OCI-LY7 (cell line): Measurements from ENCODE around the gene BBLN. TPM values are rescaled to one million over a fixed set of nuclear protein-coding genes. Genes with fewer than 3 reads are reported as not detected.

ENCODE experiments used
- BruUV-seq: library from RNA; stranded (reverse); fragments of 400-500 nt; replicated peaks from 2 replicates; lab custom pipeline; 2021; lab: Mats Ljungman, UMichigan
- CTCF ChIA-PET: fragments of 300-600 bp; sonication (Branson Sonifier 250); formaldehyde crosslinking; loops from one replicate; lab custom pipeline; 2022; ENCODE audit warnings: antibody characterized with exemption; ENCODE audit not compliant: unreplicated experiment; lab: Charles Lee
- POLR2A ChIA-PET: fragments of 300-600 bp; sonication (Branson Sonifier 250); formaldehyde crosslinking; loops from one replicate; lab custom pipeline; 2022; ENCODE audit warnings: antibody characterized with exemption; lab: Charles Lee
- DNase-seq: peaks from one replicate; pipeline ENCODE4 v3.0.0-alpha.2; 2015; ENCODE audit warnings: low spot score
- H2AFZ ChIP-seq: fragments of 200-600 bp; sonication (generic), shearing (Covaris generic); 2 replicates; pipeline ENCODE4 v1.6.1; 2014; ENCODE audit warnings: mild to moderate bottlenecking, antibody characterized with exemption, low read length, moderate library complexity
- H3K27ac ChIP-seq: fragments of 200-600 bp; sonication (generic); 2 replicates; pipeline ENCODE4 v1.5.1; 2014; ENCODE audit warnings: mixed run types, low read depth, mild to moderate bottlenecking, moderate library complexity, low read length, inconsistent platforms; ENCODE audit not compliant: poor library complexity, severe bottlenecking
- H3K36me3 ChIP-seq: fragments of 200-600 bp; sonication (generic); 2 replicates; pipeline ENCODE4 v1.6.1; 2014; ENCODE audit warnings: mild to moderate bottlenecking, antibody characterized with exemption, low read length, moderate library complexity, mixed read lengths; ENCODE audit not compliant: insufficient read depth
- H3K4me1 ChIP-seq: fragments of 200-600 bp; sonication (generic); 2 replicates; pipeline ENCODE4 v1.5.1; 2014; ENCODE audit warnings: mild to moderate bottlenecking, low read length; ENCODE audit not compliant: insufficient read depth, poor library complexity, severe bottlenecking
- H3K4me2 ChIP-seq: fragments of 200-600 bp; sonication (generic); 2 replicates; pipeline ENCODE4 v1.6.1; 2014; ENCODE audit warnings: mild to moderate bottlenecking, low read length
- H3K4me3 ChIP-seq: fragments of 200-600 bp; sonication (generic); 2 replicates; pipeline ENCODE4 v1.5.1; 2014; ENCODE audit warnings: mild to moderate bottlenecking, low read depth, low read length; ENCODE audit not compliant: poor library complexity, severe bottlenecking
- H3K79me2 ChIP-seq: fragments of 200-600 bp; sonication (generic); 2 replicates; pipeline ENCODE4 v1.6.1; 2016; ENCODE audit warnings: low read depth, mild to moderate bottlenecking, low read length, moderate library complexity, mixed read lengths; ENCODE audit not compliant: insufficient read depth
- H3K9me2 ChIP-seq: fragments of 200-600 bp; sonication (generic); 2 replicates; pipeline ENCODE4 v1.6.1; 2016; ENCODE audit warnings: mild to moderate bottlenecking, low read length, mixed read lengths; ENCODE audit not compliant: insufficient read depth
- H3K9me3 ChIP-seq: fragments of 200-600 bp; sonication (generic); 2 replicates; pipeline ENCODE4 v1.6.1; 2014; ENCODE audit warnings: mild to moderate bottlenecking, mixed run types, low read length, mixed read lengths
- H4K20me1 ChIP-seq: fragments of 200-600 bp; sonication (generic); 2 replicates; pipeline ENCODE4 v1.6.1; 2014; ENCODE audit warnings: mild to moderate bottlenecking, antibody characterized with exemption, low read length, moderate library complexity, mixed read lengths; ENCODE audit not compliant: insufficient read depth
- EZH2phosphoT487 ChIP-seq: fragments of 200-600 bp; sonication (generic); IDR thresholded peaks from 2 replicates; pipeline ENCODE4 v1.6.1; 2018; ENCODE audit warnings: low read depth, borderline replicate concordance, mild to moderate bottlenecking, mixed run types, antibody characterized with exemption, low read length, moderate library complexity, mixed read lengths
- intact Hi-C: fragments of 100-400 bp; cut with micrococcal nuclease; formaldehyde crosslinking; loops from one replicate; pipeline ENCODE4 v1.10.0; 2022; ENCODE audit not compliant: unreplicated experiment
- total RNA-seq, 2 experiments: library from RNA; depleted of rRNA in 1 of 2; stranded (reverse); fragments of >200 nt in 1 of 2; shearing (Covaris generic) in 1 of 2; gene quantifications; 2 replicates each; pipeline ENCODE4 v1.2.3, GENCODE V29; 2014 to 2022
- TF ChIP-seq, protein P1 (sequence below): fragments of 200-600 bp; sonication (generic); conservative IDR thresholded peaks from 2 replicates; pipeline ENCODE4 v1.5.1; 2014; ENCODE audit warnings: mild to moderate bottlenecking, antibody characterized with exemption, low read length, moderate library complexity, mixed read lengths

BBLN gene
- total RNA-seq, 2 experiments from 2014 or later, result 66.9 to 104 TPM

DNA sequence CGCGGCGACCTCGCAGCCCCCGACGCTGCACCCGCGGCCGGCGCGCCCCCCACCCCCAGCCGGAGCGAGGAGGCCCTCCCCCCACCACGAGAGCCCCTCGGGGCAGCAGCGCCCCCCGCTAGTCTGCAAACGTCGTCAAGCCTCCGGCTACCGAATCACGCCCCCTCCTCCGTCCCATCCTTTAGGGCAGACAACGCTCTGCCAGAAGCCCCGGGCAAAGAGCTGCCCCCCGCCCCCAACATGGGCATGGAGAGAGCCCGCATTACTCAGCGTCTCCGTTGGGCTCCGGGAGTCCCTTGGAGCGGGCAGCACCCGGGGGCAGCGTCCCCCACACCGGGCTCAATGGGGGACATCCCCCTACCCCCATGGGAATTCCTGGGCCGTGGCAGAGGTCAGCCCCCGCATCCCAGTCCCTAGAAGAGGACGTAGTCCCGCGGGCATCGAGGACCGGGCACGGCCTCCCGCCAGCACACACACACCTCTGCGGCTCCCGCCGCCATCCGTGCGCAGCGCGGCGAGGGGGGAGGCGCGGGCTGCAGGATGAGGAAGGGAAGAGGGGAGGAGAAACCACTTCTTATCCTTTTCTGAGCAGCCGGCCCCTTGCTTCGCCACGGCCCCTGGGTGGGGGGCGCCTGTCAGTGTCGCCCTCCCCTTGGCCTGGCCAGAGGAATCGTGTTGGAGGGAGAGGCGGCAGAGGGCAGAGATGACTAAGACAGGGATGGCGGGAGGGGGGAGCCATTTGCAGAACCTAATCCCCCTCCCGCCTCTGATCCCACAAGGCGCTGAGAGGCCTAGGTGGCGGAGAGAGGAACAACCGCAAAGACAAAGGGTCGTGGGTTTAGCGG lies 43.9 kb downstream of the BBLN start:
- Histone ChIP-seq H3K9me2 (no peaks in the 10 kb centered on the region), H2AFZ (peak overlapping the region; percentile 28; the same call in 1 of the 2 replicates), H4K20me1 (no peaks in the 10 kb centered on the region), H3K4me1 (peaks cover 14% of the 10 kb centered on the region), H3K4me3 (peak overlapping the region; percentile 64), H3K27ac (no peak overlapping the region), H3K9me3 (no peaks in the 10 kb centered on the region), H3K79me2 (no peaks in the 10 kb centered on the region), H3K4me2 (peak overlapping the region; percentile 82), H3K36me3 (no peaks in the 10 kb centered on the region)
- TF ChIP-seq, protein P1, sequence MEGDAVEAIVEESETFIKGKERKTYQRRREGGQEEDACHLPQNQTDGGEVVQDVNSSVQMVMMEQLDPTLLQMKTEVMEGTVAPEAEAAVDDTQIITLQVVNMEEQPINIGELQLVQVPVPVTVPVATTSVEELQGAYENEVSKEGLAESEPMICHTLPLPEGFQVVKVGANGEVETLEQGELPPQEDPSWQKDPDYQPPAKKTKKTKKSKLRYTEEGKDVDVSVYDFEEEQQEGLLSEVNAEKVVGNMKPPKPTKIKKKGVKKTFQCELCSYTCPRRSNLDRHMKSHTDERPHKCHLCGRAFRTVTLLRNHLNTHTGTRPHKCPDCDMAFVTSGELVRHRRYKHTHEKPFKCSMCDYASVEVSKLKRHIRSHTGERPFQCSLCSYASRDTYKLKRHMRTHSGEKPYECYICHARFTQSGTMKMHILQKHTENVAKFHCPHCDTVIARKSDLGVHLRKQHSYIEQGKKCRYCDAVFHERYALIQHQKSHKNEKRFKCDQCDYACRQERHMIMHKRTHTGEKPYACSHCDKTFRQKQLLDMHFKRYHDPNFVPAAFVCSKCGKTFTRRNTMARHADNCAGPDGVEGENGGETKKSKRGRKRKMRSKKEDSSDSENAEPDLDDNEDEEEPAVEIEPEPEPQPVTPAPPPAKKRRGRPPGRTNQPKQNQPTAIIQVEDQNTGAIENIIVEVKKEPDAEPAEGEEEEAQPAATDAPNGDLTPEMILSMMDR, result no peak
- TF ChIP-seq EZH2phosphoT487, result 0 out of 2 replicates have a peak, but pooled peaks have one; percentile 62
- ChIA-PET POLR2A (no interaction called here), CTCF (no interaction called here)
- BruUV-seq, result no TSS peak
- intact Hi-C loops, result loop anchor here (5.0 kb wide), 1 partner anchor 138 kb away; the partner anchor contains the start of gene SLC27A4
- no peak for DNase-seq

DNA sequence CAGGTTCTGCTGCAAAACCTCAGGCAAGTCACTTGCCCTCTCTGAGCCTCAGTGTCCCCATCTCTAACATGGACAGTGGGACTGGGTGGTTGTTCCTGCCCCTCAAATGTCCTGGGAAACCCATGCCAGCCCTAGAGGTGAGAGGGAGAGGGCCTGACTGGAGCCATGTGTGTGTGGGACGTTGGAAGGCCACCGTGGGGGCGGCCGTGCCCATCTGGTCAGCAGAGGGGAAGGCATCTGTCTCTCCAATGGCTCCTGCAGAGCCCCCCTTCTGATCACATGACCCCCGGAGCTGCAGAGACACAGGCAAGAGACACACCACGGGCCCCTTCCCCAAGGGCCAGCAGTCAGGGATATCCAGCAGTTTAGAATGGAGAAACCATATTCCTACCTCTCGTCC lies 44.8 kb downstream of the BBLN start:
- TF ChIP-seq EZH2phosphoT487, result no peak
- TF ChIP-seq, protein P1, result no peak
- Histone ChIP-seq H4K20me1 (no peaks in the 10 kb centered on the region), H3K4me1 (peaks cover 14% of the 10 kb centered on the region), H3K9me2 (no peaks in the 10 kb centered on the region), H3K4me2 (no peak overlapping the region), H3K36me3 (no peaks in the 10 kb centered on the region), H3K79me2 (no peaks in the 10 kb centered on the region), H3K27ac (no peak overlapping the region), H2AFZ (no peak overlapping the region), H3K4me3 (no peak overlapping the region), H3K9me3 (no peaks in the 10 kb centered on the region)
- no TSS peak for BruUV-seq
- intact Hi-C loops, result loop anchor here (5.0 kb wide), 1 partner anchor 137 kb away; the partner anchor contains the start of gene SLC27A4
- DNase-seq, result no peak
- ChIA-PET CTCF (interaction anchor here (0.6 kb wide), 1 partner anchor 17 kb away, joined by 3 read pairs; no protein-coding TSS in a partner anchor), POLR2A (no interaction called here)
